Measurements from ENCODE around the gene AVEN. TPM values are rescaled to one million over a fixed set of nuclear protein-coding genes. Genes with fewer than 3 reads are reported as not detected.

The AVEN gene
- total RNA-seq, 4 donors from 2014 or later = 7.7 to 12.9 (median 10.1) TPM

GRCh38 chr15:34076785-34077184 is 37.8 kb upstream of the AVEN start:
- intact Hi-C loops (cut with DNase I) = no loop called here
- Histone ChIP-seq H3K4me3 (replicated peaks in 1 of 3) (no peak overlapping the region), H3K27me3 (peaks cover 3% of the 10 kb centered on the region), H3K36me3 (no peaks in the 10 kb centered on the region), H3K9me3 (no peaks in the 10 kb centered on the region), H3K4me1 (no peaks in the 10 kb centered on the region), H3K27ac (no peak overlapping the region)
- no peak for DNase-seq
- WGBS, 2 donors = 94 to 98% methylated on average over 4 of the region's 4 CpGs
- TF ChIP-seq POLR2A (IDR thresholded peaks at IDR 0.05) (no peak), CTCF (IDR thresholded peaks at IDR 0.05) (no peak)

DNA sequence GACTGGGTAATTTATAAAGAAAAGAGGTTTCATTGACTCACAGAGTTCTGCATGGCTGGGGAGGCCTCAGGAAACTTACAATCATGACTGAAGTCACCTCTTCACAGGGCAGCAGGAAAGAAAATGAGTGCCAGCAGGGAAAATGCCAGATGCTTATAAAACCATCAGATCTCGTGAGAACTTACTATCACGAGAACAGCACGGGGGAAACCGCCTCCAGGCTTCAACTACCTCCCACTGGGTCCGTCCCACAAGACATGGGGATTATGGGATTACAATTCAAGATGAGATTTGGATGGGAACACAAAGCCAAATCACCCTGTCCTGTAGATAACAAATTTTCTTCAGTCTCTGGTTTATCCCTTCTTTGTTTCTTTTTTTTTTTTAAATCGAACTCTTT is 31.0 kb upstream of the AVEN start:
- Histone ChIP-seq H3K4me3 (replicated peaks in 1 of 3) (no peak overlapping the region), H3K27me3 (peaks cover 5% of the 10 kb centered on the region), H3K9me3 (no peaks in the 10 kb centered on the region), H3K27ac (no peak overlapping the region), H3K4me1 (peaks cover 9 to 10% of the 10 kb centered on the region in 2 donors), H3K36me3 (no peaks in the 10 kb centered on the region)
- intact Hi-C loops (cut with DNase I) = no loop called here
- TF ChIP-seq CTCF (IDR thresholded peaks at IDR 0.05) = no peak
- no peak for TF ChIP-seq POLR2A (IDR thresholded peaks at IDR 0.05)
- DNase-seq = no peak
- WGBS, 2 donors = 81 to 90% methylated on average over 6 of the region's 6 CpGs

DNA sequence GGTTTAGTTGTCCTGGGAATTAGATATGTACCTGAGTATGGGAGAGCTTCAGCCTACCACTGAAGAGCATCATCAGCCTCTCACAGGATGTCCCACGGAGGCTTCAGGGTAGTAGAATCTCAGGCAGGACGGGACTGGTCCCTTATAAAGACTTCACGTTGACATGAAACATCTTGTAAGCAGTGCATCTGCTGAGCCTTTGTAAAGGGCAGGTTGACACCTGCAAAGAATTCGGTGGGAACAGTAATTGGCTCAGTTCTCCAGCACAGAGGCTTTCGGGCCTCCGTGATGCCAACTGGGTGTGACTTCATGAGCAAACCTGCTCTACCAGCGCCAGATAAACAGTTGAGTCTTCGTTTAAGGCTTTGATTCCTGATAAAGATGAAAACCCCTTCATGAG is 26.9 kb upstream of the AVEN start:
- no peaks in the 10 kb centered on the region for H3K36me3 ChIP-seq
- 70 to 74% methylated on average over 8 of the region's 8 CpGs for WGBS, 2 donors

GRCh38 chr15:34065261-34065660 is 26.3 kb upstream of the AVEN start:
- no peaks in the 10 kb centered on the region for H3K36me3 ChIP-seq
- DNase-seq = peak; percentile 67 to 70
- no peaks in the 10 kb centered on the region for H3K9me3 ChIP-seq
- H3K27me3 ChIP-seq = no peaks in the 10 kb centered on the region
- 35 to 45% methylated on average over 3 of the region's 3 CpGs for WGBS, 2 donors
- H3K4me1 ChIP-seq = peaks cover 13 to 21% of the 10 kb centered on the region in 2 donors
- intact Hi-C loops (cut with DNase I) = no loop called here
- H3K27ac ChIP-seq = peak overlapping the region in 2 of 3 donors; percentile 31 to 57
- TF ChIP-seq CTCF (IDR thresholded peaks at IDR 0.05) (no peak), POLR2A (IDR thresholded peaks at IDR 0.05) (no peak)
- H3K4me3 ChIP-seq (replicated peaks in 1 of 3) = no peak overlapping the region

More for the DNA sequence above, 26.9 kb upstream of the AVEN start:
- peak in 1 of 2 donors; percentile 9 for DNase-seq
- no peak overlapping the region for H3K4me3 ChIP-seq (replicated peaks in 1 of 3)
- no peak overlapping the region for H3K27ac ChIP-seq
- no peak for TF ChIP-seq POLR2A (IDR thresholded peaks at IDR 0.05)
- TF ChIP-seq CTCF (IDR thresholded peaks at IDR 0.05) = no peak
- intact Hi-C loops (cut with DNase I) = no loop called here
- H3K27me3 ChIP-seq = no peaks in the 10 kb centered on the region
- H3K9me3 ChIP-seq = no peaks in the 10 kb centered on the region
- peaks cover 13 to 21% of the 10 kb centered on the region in 2 donors for H3K4me1 ChIP-seq

GRCh38 chr15:34064438-34064837 is 25.4 kb upstream of the AVEN start:
- no peak for DNase-seq
- H3K27me3 ChIP-seq = no peaks in the 10 kb centered on the region
- peaks cover 13 to 21% of the 10 kb centered on the region in 2 donors for H3K4me1 ChIP-seq
- no peak overlapping the region for H3K4me3 ChIP-seq (replicated peaks in 1 of 3)
- intact Hi-C loops (cut with DNase I) = no loop called here
- WGBS, 2 donors = 0% methylated on average over 1 of the region's 1 CpG
- H3K9me3 ChIP-seq = no peaks in the 10 kb centered on the region
- no peak overlapping the region for H3K27ac ChIP-seq
- no peaks in the 10 kb centered on the region for H3K36me3 ChIP-seq
- TF ChIP-seq CTCF (IDR thresholded peaks at IDR 0.05) = no peak
- no peak for TF ChIP-seq POLR2A (IDR thresholded peaks at IDR 0.05)

Measured in thyroid gland (tissue), 4 donors.